ENCODE measurements around the gene LRRN3.

DNA sequence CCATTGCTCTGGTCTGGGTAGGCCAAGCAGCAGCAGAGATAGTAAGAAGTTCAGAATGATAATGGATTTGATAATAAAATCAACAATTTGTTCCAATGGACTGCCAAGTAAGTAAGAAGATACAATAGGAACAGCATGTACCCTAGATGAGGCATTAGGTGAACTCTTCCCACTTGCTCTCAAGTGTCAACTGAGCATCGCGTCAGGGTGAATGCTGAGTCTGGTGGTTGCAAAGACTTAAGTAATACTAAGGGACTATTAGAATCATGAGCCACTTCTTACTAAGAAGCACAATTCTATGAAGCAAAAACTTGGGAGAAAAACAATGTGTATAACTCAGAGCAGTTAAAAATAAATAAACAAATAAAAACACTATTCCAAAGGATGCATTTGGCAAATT, 54.5 kb downstream of the LRRN3 start:
- TF ChIP-seq CTCF (IDR thresholded peaks at IDR 0.05; ENCODE audit: low read depth, low read length) (no peak), EZH2phosphoT487 (IDR thresholded peaks at IDR 0.05; ENCODE audit: low read depth) (no peak)
